Right lobe of liver (tissue), 6 donors: ENCODE data around the gene CLEC18C. TPM values are rescaled to one million over a fixed set of nuclear protein-coding genes. Genes with fewer than 3 reads are reported as not detected.
"Not testable (repeated sequence)": the region's sequence is repeated elsewhere in the genome, so short reads cannot be mapped to it uniquely, and the experiment has no call there.

Source experiments
- ATAC-seq, 4 donors: fragments of 200-7000 bp; cut with Tn5 transposase; one replicate each; pipeline ENCODE4 v1.9.1; 2020; ENCODE audit warnings: mild to moderate bottlenecking in 4 of 4, moderate library complexity in 4 of 4
- DNase-seq, 3 donors: peaks; one replicate each; pipeline ENCODE4 v3.0.0-alpha.2; 2020
- H3K27ac ChIP-seq, 3 donors: fragments of 200-600 bp; one replicate each; pipeline ENCODE4 v1.8.0; 2022
- H3K27me3 ChIP-seq, 2 donors: fragments of 200-600 bp; one replicate each; pipeline ENCODE4 v1.8.0; 2022
- H3K36me3 ChIP-seq, 4 donors: fragments of 200-600 bp; sonication (generic) in 1 of 4; one replicate each; pipeline versions ENCODE4 v1.5.1 to v1.8.0; 2017 to 2022; ENCODE audit warnings: control low read depth in 1 of 4
- H3K4me1 ChIP-seq, 4 donors: fragments of 200-600 bp; sonication (generic) in 1 of 4; one replicate each; pipeline versions ENCODE4 v1.5.1 to v1.8.0; 2017 to 2022; ENCODE audit warnings: control low read depth in 1 of 4
- H3K4me3 ChIP-seq, 3 donors: fragments of 200-600 bp; one replicate each; pipeline ENCODE4 v1.8.0; 2022
- H3K9me3 ChIP-seq, 4 donors: fragments of 200-600 bp; sonication (generic) in 1 of 4; one replicate each; pipeline versions ENCODE4 v1.5.1 to v1.8.0; 2017 to 2022; ENCODE audit warnings: control low read depth in 1 of 4
- POLR2A ChIP-seq: fragments of 450-650 bp; IDR thresholded peaks from one replicate; pipeline ENCODE4 v1.6.1; 2017; ENCODE audit warnings: antibody characterized with exemption, mild to moderate bottlenecking
- whole genome bisulfite sequencing: methylation state at CpG from one replicate; pipeline ENCODE4 v1.1.6; 2018; ENCODE audit warnings: low coverage, low lambda C conversion rate; ENCODE audit not compliant: insufficient coverage; ENCODE audit errors: missing lambda C conversion rate; 5-methylcytosine and 5-hydroxymethylcytosine counted together
- intact Hi-C, 2 donors: fragments of 100-400 bp; cut with DNase I; formaldehyde crosslinking; loops; one replicate each; pipeline versions ENCODE4 v1.11.2 to v1.14.1; 2022
- total RNA-seq, 6 experiments: library from RNA; depleted of rRNA in 2 of 6; stranded (reverse); fragments of >200 nt in 2 of 6; fragmentation: NEBNext Ultra II Directional in 3 of 6; extraction: Animal tissue kit (Norgen Biotek cat#: 25700) in 3 of 6; gene quantifications; one replicate each; pipeline versions ENCODE4 v1.1.0 to v1.2.4, GENCODE V29; 2016 to 2023
- TF ChIP-seq, protein P1 (sequence below), 4 donors: fragments of 200-600 bp in 3 of 4; fragments of 450-650 bp in 1 of 4; IDR thresholded peaks; one replicate each; pipeline versions ENCODE4 v1.5.1 to v1.8.0; 2016 to 2022; ENCODE audit warnings: antibody characterized with exemption in 4 of 4, mild to moderate bottlenecking in 2 of 4
- donor health status: DM: no; HTN: yes; CAD: no.
- donor health status: DM: no; HTN: no; CAD: no.
- donor health status: DM: no; HTN: no; CAD: no.
- donor health status: DM: no; HTN: yes; CAD: no.
- donor health status: DM: no; HTN: yes; CAD: no.

Gene CLEC18C
- total RNA-seq, 6 experiments from 2014 or later, result 0.10 to 0.56 (median 0.47) TPM; not detected in 2

DNA sequence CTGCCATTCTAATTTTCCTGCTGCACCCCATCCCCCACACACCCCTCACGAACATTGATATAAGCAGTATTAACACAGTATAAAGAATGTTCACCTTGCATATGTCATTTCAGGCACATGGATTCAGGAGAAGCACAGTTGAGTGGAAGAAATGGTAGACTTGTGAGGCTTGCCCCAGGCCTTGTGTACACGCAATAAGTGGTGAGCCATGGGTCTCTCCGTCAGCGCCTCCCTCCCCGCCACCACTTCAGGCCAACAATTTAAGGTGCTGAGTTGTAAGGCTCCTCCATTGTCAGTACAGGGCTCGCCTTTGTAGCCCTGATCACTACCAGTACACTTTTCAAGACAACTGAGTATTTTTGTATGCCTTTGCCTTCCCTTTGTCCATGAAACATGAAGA lies 12.2 kb upstream of the CLEC18C start:
- H3K36me3 ChIP-seq, result peaks cover 6 to 50% (median 20%) of the 10 kb centered on the region in 4 donors
- no peaks in the 10 kb centered on the region for H3K4me1 ChIP-seq
- TF ChIP-seq, protein P1, sequence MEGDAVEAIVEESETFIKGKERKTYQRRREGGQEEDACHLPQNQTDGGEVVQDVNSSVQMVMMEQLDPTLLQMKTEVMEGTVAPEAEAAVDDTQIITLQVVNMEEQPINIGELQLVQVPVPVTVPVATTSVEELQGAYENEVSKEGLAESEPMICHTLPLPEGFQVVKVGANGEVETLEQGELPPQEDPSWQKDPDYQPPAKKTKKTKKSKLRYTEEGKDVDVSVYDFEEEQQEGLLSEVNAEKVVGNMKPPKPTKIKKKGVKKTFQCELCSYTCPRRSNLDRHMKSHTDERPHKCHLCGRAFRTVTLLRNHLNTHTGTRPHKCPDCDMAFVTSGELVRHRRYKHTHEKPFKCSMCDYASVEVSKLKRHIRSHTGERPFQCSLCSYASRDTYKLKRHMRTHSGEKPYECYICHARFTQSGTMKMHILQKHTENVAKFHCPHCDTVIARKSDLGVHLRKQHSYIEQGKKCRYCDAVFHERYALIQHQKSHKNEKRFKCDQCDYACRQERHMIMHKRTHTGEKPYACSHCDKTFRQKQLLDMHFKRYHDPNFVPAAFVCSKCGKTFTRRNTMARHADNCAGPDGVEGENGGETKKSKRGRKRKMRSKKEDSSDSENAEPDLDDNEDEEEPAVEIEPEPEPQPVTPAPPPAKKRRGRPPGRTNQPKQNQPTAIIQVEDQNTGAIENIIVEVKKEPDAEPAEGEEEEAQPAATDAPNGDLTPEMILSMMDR (IDR thresholded peaks at IDR 0.05), result no peak
- no peak for TF ChIP-seq POLR2A
- no peak overlapping the region for H3K27ac ChIP-seq
- intact Hi-C loops, result loop anchor here in 1 of 2 donors (10.0 kb wide), 1 partner anchor 93 kb away; the partner anchor contains the start of gene EXOSC6
- no peaks in the 10 kb centered on the region for H3K9me3 ChIP-seq
- DNase-seq (no peak), ATAC-seq (no peak)
- no peaks in the 10 kb centered on the region for H3K27me3 ChIP-seq
- WGBS, result 82% methylated on average over 3 of the region's 6 CpGs
- H3K4me3 ChIP-seq, result no peak overlapping the region

DNA sequence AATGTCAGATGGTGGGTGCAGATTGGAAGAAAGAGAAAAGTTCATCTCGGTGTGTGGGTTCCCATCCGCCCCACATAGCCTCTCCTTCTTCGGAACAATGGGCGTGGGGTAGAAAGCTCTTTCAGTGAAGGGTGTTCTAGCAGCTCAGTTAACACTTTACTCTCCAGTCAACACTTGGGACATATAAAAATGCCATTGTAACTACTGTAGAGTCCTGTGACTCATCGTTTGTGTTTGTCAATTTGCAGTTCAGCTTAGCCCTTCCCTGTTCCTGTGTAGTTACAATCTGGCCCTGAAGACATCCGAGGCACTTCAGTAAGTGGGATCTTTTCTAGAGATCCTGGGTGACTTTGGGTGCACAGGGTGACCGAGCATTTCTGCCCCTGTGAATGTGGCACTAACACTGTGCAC lies 11.5 kb upstream of the CLEC18C start:
- H3K4me1 ChIP-seq, result no peaks in the 10 kb centered on the region
- H3K4me3 ChIP-seq, result no peak overlapping the region
- TF ChIP-seq, protein P1 (IDR thresholded peaks at IDR 0.05), result no peak
- TF ChIP-seq POLR2A, result no peak
- H3K27me3 ChIP-seq, result no peaks in the 10 kb centered on the region
- H3K9me3 ChIP-seq, result no peaks in the 10 kb centered on the region
- H3K36me3 ChIP-seq, result peaks cover 1 to 43% (median 15%) of the 10 kb centered on the region in 4 donors
- intact Hi-C loops, result loop anchor here in 1 of 2 donors (10.0 kb wide), 1 partner anchor 93 kb away; the partner anchor contains the start of gene EXOSC6
- DNase-seq (no peak), ATAC-seq (peak in 1 of 4 donors; percentile 13)
- H3K27ac ChIP-seq, result no peak overlapping the region
- 67% methylated on average over 7 of the region's 7 CpGs for WGBS

DNA sequence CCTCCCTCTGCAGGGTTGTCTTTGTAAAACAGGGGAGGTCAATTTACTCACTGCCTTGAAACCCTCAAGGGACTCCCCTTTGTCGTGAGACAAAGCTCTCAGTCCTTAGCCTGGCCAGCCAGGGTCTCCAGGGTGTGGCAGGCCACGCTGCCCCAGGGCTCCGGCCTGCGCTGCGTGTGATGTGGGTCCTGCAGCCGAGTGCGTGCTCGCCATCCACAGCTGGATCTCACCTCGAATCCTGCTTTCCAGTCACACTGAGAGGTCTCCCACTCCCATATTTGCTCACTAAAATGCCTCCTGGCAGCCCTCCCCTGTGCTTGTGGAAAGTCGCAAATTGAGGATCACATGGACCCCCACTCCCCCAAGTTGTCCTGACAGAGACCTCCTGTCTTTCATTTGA lies 10.0 kb upstream of the CLEC18C start:
- ATAC-seq (no peak), DNase-seq (no peak)
- Histone ChIP-seq H3K27me3 (no peaks in the 10 kb centered on the region), H3K27ac (no peak overlapping the region), H3K9me3 (no peaks in the 10 kb centered on the region), H3K4me1 (no peaks in the 10 kb centered on the region), H3K4me3 (no peak overlapping the region), H3K36me3 (peaks cover 0 to 27% (median 8%) of the 10 kb centered on the region in 4 donors)
- intact Hi-C loops, result loop anchor here in 1 of 2 donors (10.0 kb wide), 1 partner anchor 91 kb away; the partner anchor contains the start of gene EXOSC6
- no peak for TF ChIP-seq POLR2A
- TF ChIP-seq, protein P1 (IDR thresholded peaks at IDR 0.05), result no peak
- 79% methylated on average over 9 of the region's 10 CpGs for WGBS

DNA sequence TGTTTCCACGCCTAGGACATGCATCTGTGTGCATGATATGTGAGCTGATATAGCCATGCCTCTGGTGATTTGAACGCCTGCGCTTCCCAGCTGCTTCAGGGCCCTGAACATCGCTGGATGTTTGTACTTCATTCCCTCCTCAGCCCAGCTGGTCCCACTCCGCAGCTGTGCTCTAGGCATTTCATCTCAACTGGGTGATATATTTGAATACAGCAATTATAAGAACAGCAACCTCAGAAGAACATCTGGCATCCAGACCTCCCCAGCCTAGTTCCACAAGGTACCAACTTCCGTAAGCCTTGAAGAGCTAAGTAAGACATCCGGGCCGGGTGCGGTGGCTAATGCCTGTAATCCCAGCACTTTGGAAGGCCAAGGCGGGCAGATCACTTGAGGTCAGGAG lies 6.9 kb upstream of the CLEC18C start:
- WGBS, result no CpG with 5 or more reads among the region's 10 CpGs
- H3K4me3 ChIP-seq, H3K27me3 ChIP-seq, H3K4me1 ChIP-seq, H3K27ac ChIP-seq, DNase-seq, ATAC-seq, H3K9me3 ChIP-seq: not testable (repeated sequence)
- intact Hi-C loops, result loop anchor here in 1 of 2 donors (10.0 kb wide), 1 partner anchor 88 kb away; the partner anchor contains the start of gene EXOSC6
- peaks cover 0 to 11% (median 1%) of the 10 kb centered on the region in 4 donors for H3K36me3 ChIP-seq

DNA sequence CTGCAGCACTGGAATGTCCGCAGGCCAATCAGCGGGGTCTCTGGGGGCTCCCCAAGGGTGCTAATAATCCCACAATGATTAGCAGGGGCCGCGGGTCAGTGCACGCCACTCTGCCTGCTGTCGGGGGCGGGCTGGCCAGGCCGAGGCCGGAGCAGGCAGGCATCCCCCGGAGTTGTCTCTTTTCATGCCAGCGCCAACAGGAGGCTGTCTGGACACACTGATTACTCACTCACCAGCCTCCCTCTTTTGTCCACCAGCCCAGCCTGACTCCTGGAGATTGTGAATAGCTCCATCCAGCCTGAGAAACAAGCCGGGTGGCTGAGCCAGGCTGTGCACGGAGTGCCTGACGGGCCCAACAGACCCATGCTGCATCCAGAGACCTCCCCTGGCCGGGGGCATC lies 329 bp downstream of the CLEC18C start:
- H3K27ac ChIP-seq, H3K4me3 ChIP-seq, intact Hi-C loops, H3K4me1 ChIP-seq, H3K27me3 ChIP-seq, DNase-seq, H3K9me3 ChIP-seq, H3K36me3 ChIP-seq: not testable (repeated sequence)
- peak in 3 of 4 donors; percentile 10 to 31 (median 12) for ATAC-seq
- no CpG with 5 or more reads among the region's 15 CpGs for WGBS

DNA sequence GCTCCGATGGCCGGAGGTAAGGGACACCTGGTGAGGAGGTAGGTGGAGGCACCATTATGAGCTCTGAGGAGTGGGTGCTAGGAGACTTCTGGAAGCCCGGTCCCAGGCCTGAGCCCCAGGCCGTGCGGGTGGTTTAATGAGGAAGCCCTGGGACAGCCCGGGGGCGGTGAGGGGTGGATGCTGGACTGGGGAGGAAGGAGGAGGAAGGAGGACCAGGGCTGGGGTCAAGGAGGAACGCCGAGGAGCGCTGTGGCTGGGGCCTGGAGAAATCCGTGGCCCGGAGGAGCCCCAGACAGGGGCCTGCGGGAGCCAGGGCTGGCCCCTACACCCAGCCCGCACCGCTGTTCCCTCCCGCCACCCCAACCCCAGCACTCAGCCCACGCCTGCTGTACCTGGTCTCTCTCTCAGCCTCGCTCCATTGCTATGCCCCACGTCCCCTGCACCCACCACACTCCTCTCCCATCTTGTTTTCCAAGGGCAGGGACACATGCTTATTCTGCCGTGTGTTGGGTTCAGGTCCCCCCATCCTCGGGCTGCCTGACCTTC lies 873 bp downstream of the CLEC18C start:
- 87% methylated on average over 4 of the region's 21 CpGs for WGBS
- H3K27ac ChIP-seq, intact Hi-C loops, H3K4me1 ChIP-seq, DNase-seq, H3K9me3 ChIP-seq, H3K4me3 ChIP-seq, H3K36me3 ChIP-seq, H3K27me3 ChIP-seq: not testable (repeated sequence)
- peak in 3 of 4 donors; percentile 26 to 47 (median 37) for ATAC-seq

DNA sequence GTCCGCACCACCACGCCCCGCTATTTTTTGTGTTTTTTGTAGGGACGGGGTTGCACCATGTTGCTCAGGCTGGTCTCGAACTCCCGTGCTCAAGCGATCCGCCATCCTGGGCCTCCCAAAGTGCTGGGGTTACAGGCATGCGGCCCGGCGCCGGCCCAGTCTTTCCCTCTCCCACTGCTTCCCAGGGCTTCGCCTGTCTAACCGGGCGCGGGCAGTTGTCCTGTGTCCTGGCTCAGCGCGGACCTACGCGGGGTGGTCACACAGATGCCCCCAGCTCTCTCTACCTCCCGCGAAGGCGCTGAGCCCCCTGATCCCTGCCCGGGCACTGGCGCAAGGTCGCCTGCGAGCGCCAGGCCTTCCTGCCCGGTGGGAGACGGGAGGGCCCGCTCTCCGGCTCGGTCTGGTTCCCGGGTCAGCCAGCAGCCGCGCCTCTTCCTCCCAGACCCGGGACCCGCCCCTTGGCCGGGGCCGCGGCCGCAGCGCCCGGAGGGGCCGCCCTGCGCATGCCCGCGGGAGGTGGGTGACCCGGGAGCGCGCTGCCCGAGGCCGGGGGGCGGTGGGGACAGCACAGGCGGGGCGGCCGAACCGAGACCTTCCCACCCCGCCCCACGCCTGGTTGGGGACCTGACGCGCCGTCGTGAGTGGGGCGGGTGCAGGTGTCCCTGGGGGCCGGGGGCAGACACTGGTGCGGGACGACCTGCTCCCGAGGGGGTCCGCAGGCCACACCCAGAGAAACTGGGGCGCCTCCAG lies 14.4 kb downstream of the CLEC18C start:
- H3K4me3 ChIP-seq, result peak overlapping the region in 2 of 3 donors; percentile 46 to 49
- intact Hi-C loops, H3K36me3 ChIP-seq, H3K27ac ChIP-seq, DNase-seq, H3K4me1 ChIP-seq, H3K27me3 ChIP-seq, H3K9me3 ChIP-seq: not testable (repeated sequence)
- peak; percentile 88 to 95 (median 94) for ATAC-seq
- WGBS, result 92% methylated on average over 2 of the region's 71 CpGs

DNA sequence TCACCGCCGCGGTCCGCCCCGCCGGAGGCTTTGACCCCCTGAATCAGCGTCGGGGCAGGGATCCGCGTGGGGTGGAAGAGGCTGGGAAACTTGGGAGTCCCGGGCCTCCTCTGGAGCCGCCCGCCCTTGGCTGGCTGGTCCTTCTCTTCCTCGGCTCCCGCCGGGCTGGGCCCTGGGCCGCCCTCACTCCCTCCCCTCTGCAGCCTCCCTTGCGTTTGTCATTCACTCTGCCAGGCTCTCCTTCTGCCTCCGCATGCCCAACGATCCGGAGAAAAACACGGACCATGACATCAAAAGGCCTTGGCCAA lies 15.0 kb downstream of the CLEC18C start:
- H3K36me3 ChIP-seq, H3K27me3 ChIP-seq, DNase-seq, intact Hi-C loops, H3K9me3 ChIP-seq, H3K27ac ChIP-seq, H3K4me1 ChIP-seq: not testable (repeated sequence)
- no CpG with 5 or more reads among the region's 22 CpGs for whole genome bisulfite sequencing
- peak overlapping the region in 2 of 3 donors; percentile 46 to 49 for H3K4me3 ChIP-seq
- ATAC-seq, result peak; percentile 66 to 73 (median 70)
